ENCODE data around the gene SHC3.

DNA sequence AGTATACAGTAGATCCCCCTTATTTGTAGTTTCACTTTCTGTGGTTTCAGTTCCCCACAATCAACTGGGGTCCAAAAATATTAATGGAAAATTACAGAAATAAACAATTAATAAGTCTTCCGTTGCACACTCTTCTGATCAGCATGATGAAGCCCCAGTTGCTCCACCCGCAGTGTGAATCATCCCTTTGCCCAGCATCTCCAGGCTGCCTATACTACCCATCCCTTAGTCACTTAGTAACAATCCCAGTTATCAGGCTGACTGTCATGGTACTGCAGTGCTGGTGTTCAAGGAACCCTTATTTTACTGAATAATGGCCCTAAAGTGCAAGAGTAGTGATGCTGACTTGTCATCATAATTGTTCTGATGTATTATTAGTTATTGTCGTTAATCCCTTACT is 28.9 kb downstream of the SHC3 start:
- TF ChIP-seq, protein P1, sequence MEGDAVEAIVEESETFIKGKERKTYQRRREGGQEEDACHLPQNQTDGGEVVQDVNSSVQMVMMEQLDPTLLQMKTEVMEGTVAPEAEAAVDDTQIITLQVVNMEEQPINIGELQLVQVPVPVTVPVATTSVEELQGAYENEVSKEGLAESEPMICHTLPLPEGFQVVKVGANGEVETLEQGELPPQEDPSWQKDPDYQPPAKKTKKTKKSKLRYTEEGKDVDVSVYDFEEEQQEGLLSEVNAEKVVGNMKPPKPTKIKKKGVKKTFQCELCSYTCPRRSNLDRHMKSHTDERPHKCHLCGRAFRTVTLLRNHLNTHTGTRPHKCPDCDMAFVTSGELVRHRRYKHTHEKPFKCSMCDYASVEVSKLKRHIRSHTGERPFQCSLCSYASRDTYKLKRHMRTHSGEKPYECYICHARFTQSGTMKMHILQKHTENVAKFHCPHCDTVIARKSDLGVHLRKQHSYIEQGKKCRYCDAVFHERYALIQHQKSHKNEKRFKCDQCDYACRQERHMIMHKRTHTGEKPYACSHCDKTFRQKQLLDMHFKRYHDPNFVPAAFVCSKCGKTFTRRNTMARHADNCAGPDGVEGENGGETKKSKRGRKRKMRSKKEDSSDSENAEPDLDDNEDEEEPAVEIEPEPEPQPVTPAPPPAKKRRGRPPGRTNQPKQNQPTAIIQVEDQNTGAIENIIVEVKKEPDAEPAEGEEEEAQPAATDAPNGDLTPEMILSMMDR (conservative IDR thresholded peaks at IDR 0.05 in 1 of 2, IDR thresholded peaks at IDR 0.05 in 1 of 2; ENCODE audit: extremely low read depth in 1 of 2, insufficient read depth in 1 of 2, low read depth in 1 of 2, low read length in 2 of 2): no peak
- TF ChIP-seq EZH2 (IDR thresholded peaks at IDR 0.05; ENCODE audit: borderline replicate concordance, low read length): no peak

Data from mammary epithelial cell (primary cell).